ENCODE measurements around the gene RSL1D1. TPM values are rescaled to one million over a fixed set of nuclear protein-coding genes. Genes with fewer than 3 reads are reported as not detected.

RSL1D1 gene
- polyA plus RNA-seq, 1 donor from 2014 or later = 61.2 TPM

DNA sequence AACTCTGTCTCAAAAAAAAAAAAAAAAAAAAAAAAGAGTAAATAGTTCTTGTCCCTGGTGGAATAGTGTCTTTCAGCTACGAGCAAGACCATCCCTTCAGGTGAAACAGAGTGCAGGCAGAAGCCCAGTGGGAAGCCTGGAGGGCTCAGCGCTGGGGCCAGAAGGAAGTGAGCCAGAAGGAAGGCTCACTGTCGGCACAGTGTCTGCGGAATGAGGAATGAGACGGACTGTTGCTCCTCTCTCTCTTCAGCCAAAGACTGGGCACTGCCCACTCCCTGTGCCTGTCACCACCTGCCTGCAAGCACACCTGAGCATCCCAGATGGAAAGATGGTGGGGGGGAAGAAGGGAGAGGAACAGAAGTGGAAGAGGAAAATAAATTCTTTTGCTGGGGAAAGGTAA is 7.5 kb downstream of the RSL1D1 start:
- H3K79me2 ChIP-seq (replicated peaks; ENCODE audit: insufficient read depth, low read length) = peaks cover under 1% of the 10 kb centered on the region
- H3K9me2 ChIP-seq (ENCODE audit: insufficient read depth, low read length) = no peaks in the 10 kb centered on the region
- no peak overlapping the region for H3K27ac ChIP-seq (ENCODE audit: low read length)
- peaks cover 10% of the 10 kb centered on the region for H3K36me3 ChIP-seq (ENCODE audit: insufficient read depth, low read length)
- no peak for TF ChIP-seq POLR2AphosphoS5 (IDR thresholded peaks at IDR 0.05)
- TF ChIP-seq MXI1 (conservative IDR thresholded peaks at IDR 0.05; ENCODE audit: poor library complexity, severe bottlenecking) = no peak
- no peak for TF ChIP-seq EZH2 (IDR thresholded peaks at IDR 0.05; ENCODE audit: borderline replicate concordance, insufficient read depth, low read length, poor library complexity, severe bottlenecking)
- TF ChIP-seq EP300 (conservative IDR thresholded peaks at IDR 0.05; ENCODE audit: poor library complexity, severe bottlenecking) = no peak
- no peak for TF ChIP-seq RAD21 (conservative IDR thresholded peaks at IDR 0.05)
- TF ChIP-seq, protein P1, sequence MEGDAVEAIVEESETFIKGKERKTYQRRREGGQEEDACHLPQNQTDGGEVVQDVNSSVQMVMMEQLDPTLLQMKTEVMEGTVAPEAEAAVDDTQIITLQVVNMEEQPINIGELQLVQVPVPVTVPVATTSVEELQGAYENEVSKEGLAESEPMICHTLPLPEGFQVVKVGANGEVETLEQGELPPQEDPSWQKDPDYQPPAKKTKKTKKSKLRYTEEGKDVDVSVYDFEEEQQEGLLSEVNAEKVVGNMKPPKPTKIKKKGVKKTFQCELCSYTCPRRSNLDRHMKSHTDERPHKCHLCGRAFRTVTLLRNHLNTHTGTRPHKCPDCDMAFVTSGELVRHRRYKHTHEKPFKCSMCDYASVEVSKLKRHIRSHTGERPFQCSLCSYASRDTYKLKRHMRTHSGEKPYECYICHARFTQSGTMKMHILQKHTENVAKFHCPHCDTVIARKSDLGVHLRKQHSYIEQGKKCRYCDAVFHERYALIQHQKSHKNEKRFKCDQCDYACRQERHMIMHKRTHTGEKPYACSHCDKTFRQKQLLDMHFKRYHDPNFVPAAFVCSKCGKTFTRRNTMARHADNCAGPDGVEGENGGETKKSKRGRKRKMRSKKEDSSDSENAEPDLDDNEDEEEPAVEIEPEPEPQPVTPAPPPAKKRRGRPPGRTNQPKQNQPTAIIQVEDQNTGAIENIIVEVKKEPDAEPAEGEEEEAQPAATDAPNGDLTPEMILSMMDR (IDR thresholded peaks at IDR 0.05; ENCODE audit: poor library complexity, severe bottlenecking) = no peak
- TF ChIP-seq SMC3 (conservative IDR thresholded peaks at IDR 0.05; ENCODE audit: poor library complexity) = no peak
- TF ChIP-seq TAF1 (IDR thresholded peaks at IDR 0.05; ENCODE audit: low read depth) = no peak
- TF ChIP-seq, protein P2, sequence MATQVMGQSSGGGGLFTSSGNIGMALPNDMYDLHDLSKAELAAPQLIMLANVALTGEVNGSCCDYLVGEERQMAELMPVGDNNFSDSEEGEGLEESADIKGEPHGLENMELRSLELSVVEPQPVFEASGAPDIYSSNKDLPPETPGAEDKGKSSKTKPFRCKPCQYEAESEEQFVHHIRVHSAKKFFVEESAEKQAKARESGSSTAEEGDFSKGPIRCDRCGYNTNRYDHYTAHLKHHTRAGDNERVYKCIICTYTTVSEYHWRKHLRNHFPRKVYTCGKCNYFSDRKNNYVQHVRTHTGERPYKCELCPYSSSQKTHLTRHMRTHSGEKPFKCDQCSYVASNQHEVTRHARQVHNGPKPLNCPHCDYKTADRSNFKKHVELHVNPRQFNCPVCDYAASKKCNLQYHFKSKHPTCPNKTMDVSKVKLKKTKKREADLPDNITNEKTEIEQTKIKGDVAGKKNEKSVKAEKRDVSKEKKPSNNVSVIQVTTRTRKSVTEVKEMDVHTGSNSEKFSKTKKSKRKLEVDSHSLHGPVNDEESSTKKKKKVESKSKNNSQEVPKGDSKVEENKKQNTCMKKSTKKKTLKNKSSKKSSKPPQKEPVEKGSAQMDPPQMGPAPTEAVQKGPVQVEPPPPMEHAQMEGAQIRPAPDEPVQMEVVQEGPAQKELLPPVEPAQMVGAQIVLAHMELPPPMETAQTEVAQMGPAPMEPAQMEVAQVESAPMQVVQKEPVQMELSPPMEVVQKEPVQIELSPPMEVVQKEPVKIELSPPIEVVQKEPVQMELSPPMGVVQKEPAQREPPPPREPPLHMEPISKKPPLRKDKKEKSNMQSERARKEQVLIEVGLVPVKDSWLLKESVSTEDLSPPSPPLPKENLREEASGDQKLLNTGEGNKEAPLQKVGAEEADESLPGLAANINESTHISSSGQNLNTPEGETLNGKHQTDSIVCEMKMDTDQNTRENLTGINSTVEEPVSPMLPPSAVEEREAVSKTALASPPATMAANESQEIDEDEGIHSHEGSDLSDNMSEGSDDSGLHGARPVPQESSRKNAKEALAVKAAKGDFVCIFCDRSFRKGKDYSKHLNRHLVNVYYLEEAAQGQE (IDR thresholded peaks at IDR 0.05; ENCODE audit: borderline replicate concordance) = no peak
- H4K20me1 ChIP-seq (ENCODE audit: insufficient read depth) = no peaks in the 10 kb centered on the region
- H3K9ac ChIP-seq (ENCODE audit: low read length) = no peak overlapping the region
- H2AFZ ChIP-seq (ENCODE audit: low read depth, low read length) = no peak overlapping the region
- H3K27me3 ChIP-seq (ENCODE audit: insufficient read depth, low read depth, low read length) = no peaks in the 10 kb centered on the region
- no peaks in the 10 kb centered on the region for H3F3A ChIP-seq (ENCODE audit: insufficient read depth, low read length, poor library complexity, severe bottlenecking)
- no peak overlapping the region for H3K4me2 ChIP-seq (ENCODE audit: low read length)
- H3K4me3 ChIP-seq (ENCODE audit: low read length) = no peak overlapping the region
- H3K9me3 ChIP-seq (ENCODE audit: low read length) = no peaks in the 10 kb centered on the region

DNA sequence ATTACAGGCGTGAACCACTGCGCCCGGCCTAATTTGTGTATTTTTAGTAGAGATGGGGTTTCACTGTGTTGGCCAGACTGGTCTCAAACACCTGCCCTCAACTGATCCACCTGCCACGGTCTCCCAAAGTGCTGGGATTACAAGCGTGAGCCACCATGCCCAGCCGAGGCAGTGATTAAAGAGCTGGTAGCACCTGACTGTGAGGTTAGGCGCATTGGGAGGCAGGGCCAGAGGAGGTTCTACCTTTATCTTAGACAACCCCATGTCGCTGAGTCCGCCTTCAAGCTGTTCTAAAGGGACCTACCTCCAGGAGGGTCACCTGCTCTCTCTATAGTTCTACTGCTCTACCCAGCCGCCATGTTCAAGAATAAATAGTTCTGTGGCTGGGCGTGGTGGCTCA is 8.1 kb downstream of the RSL1D1 start:
- no peaks in the 10 kb centered on the region for H4K20me1 ChIP-seq (ENCODE audit: insufficient read depth)
- no peaks in the 10 kb centered on the region for H3F3A ChIP-seq (ENCODE audit: insufficient read depth, low read length, poor library complexity, severe bottlenecking)
- no peak overlapping the region for H3K9ac ChIP-seq (ENCODE audit: low read length)
- no peak overlapping the region for H2AFZ ChIP-seq (ENCODE audit: low read depth, low read length)
- H3K36me3 ChIP-seq (ENCODE audit: insufficient read depth, low read length) = peaks cover 10% of the 10 kb centered on the region
- H3K27me3 ChIP-seq (ENCODE audit: insufficient read depth, low read depth, low read length) = no peaks in the 10 kb centered on the region
- H3K79me2 ChIP-seq (replicated peaks; ENCODE audit: insufficient read depth, low read length) = no peaks in the 10 kb centered on the region
- no peak overlapping the region for H3K27ac ChIP-seq (ENCODE audit: low read length)
- H3K4me3 ChIP-seq (ENCODE audit: low read length) = no peak overlapping the region
- TF ChIP-seq, protein P2 (IDR thresholded peaks at IDR 0.05; ENCODE audit: borderline replicate concordance) = no peak
- TF ChIP-seq RAD21 (conservative IDR thresholded peaks at IDR 0.05) (no peak), MXI1 (conservative IDR thresholded peaks at IDR 0.05; ENCODE audit: poor library complexity, severe bottlenecking) (no peak), EZH2 (IDR thresholded peaks at IDR 0.05; ENCODE audit: borderline replicate concordance, insufficient read depth, low read length, poor library complexity, severe bottlenecking) (no peak), SMC3 (conservative IDR thresholded peaks at IDR 0.05; ENCODE audit: poor library complexity) (no peak), POLR2AphosphoS5 (IDR thresholded peaks at IDR 0.05) (no peak), EP300 (conservative IDR thresholded peaks at IDR 0.05; ENCODE audit: poor library complexity, severe bottlenecking) (no peak), TAF1 (IDR thresholded peaks at IDR 0.05; ENCODE audit: low read depth) (no peak)
- TF ChIP-seq, protein P1 (IDR thresholded peaks at IDR 0.05; ENCODE audit: poor library complexity, severe bottlenecking) = no peak
- H3K9me3 ChIP-seq (ENCODE audit: low read length) = no peaks in the 10 kb centered on the region
- H3K9me2 ChIP-seq (ENCODE audit: insufficient read depth, low read length) = no peaks in the 10 kb centered on the region
- H3K4me2 ChIP-seq (ENCODE audit: low read length) = no peak overlapping the region
